ENCODE results near the gene NCR3LG1.

NCR3LG1 gene

DNA sequence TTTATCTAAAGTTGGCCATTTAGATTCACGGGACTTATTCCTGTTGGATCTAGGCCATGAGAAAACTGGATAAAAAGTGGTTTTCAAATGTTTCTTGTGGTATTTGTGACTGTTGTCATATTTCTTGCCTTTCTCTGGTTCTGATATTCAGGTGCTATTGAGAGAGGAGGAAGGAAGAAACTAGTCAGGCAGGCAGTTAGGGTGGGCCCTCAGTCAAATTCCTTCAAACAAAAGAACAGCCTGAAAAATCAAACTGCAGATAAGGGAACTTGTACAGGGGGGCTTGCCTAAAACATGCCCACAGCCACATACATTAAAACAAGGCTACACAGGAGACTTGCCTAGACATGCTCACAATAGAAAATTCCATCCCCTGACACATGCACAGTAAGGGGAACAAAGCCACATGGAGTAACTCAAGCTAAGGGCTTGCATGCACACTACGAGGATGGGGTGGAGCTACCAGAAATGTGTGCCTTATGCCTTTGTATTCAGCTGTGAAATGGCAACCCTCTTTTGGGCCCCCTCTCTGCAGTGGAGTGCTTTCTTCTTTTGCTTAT is 18.2 kb downstream of the NCR3LG1 start:
- DNase-seq (ENCODE audit: low read depth) = peak; percentile 31
- no peak overlapping the region for H3K4me3 ChIP-seq (ENCODE audit: low read length)
- TF ChIP-seq, protein P1, sequence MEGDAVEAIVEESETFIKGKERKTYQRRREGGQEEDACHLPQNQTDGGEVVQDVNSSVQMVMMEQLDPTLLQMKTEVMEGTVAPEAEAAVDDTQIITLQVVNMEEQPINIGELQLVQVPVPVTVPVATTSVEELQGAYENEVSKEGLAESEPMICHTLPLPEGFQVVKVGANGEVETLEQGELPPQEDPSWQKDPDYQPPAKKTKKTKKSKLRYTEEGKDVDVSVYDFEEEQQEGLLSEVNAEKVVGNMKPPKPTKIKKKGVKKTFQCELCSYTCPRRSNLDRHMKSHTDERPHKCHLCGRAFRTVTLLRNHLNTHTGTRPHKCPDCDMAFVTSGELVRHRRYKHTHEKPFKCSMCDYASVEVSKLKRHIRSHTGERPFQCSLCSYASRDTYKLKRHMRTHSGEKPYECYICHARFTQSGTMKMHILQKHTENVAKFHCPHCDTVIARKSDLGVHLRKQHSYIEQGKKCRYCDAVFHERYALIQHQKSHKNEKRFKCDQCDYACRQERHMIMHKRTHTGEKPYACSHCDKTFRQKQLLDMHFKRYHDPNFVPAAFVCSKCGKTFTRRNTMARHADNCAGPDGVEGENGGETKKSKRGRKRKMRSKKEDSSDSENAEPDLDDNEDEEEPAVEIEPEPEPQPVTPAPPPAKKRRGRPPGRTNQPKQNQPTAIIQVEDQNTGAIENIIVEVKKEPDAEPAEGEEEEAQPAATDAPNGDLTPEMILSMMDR (IDR thresholded peaks at IDR 0.05; ENCODE audit: insufficient read depth, low read depth, low read length, missing control alignments) = no peak

DNA sequence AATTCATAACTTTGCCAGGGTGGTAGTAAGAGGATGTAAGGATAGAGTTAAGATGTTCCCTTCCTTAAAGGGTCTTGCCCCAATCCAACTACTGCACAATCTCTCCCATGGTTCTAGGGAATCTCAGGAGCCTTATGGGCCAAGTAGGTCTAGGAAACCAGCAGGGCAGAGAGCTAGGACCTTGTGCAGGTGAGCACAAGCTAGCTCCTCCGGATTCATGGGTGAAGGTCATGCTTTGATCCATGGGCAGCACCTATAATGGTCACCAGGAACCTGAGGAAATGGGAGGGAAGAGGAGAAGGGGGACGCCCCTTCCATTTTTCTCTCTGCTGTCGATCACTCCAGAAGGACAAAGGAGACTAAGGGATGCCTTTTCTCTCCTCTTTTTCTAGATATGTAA is 20.0 kb downstream of the NCR3LG1 start:
- DNase-seq (ENCODE audit: low read depth) = peak; percentile 58
- H3K4me3 ChIP-seq (ENCODE audit: low read length) = no peak overlapping the region
- TF ChIP-seq, protein P1 (IDR thresholded peaks at IDR 0.05; ENCODE audit: insufficient read depth, low read depth, low read length, missing control alignments) = no peak

DNA sequence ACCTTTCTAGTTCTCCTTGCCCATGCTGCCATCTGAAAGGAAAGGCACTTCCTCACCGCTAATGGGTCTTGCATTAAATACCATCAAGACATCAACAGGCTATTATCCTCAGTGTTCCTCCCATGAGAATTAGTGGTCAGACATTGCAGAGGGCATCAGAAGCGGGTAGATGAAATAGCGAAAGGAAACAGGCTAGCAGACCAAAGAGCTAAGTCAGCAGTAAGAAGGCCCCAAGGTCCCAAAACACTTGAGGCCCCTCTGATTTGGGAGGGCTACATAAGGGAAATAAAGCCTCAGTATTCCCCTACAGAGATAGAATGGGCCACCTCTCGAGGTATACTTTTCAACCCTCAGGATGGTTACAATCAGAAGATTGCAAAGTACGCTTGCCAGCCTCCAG is 23.9 kb downstream of the NCR3LG1 start:
- no peak for DNase-seq (ENCODE audit: low read depth)
- TF ChIP-seq, protein P1 (IDR thresholded peaks at IDR 0.05; ENCODE audit: insufficient read depth, low read depth, low read length, missing control alignments) = no peak
- no peak overlapping the region for H3K4me3 ChIP-seq (ENCODE audit: low read length)

DNA sequence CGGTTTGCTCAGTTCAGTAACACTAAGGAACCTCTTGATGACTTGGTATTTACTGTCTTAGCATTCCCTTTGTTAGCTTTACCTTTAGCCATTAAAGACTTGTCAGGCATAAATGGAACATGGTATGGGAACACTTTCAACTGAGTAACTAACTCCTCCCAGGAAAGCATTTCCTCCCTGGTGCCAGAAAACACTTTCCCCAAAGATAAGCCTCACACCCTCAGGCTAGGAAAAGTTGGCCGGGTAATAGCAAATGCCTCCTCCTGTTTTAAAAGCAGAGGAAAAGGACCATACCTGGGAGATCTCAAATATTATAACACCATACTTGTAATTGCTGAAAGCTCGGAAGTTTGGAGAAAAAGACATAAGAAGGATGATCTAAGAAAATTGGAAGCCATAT is 24.9 kb downstream of the NCR3LG1 start:
- peak; percentile 25 for DNase-seq (ENCODE audit: low read depth)
- H3K4me3 ChIP-seq (ENCODE audit: low read length) = no peak overlapping the region
- TF ChIP-seq, protein P1 (IDR thresholded peaks at IDR 0.05; ENCODE audit: insufficient read depth, low read depth, low read length, missing control alignments) = no peak

DNA sequence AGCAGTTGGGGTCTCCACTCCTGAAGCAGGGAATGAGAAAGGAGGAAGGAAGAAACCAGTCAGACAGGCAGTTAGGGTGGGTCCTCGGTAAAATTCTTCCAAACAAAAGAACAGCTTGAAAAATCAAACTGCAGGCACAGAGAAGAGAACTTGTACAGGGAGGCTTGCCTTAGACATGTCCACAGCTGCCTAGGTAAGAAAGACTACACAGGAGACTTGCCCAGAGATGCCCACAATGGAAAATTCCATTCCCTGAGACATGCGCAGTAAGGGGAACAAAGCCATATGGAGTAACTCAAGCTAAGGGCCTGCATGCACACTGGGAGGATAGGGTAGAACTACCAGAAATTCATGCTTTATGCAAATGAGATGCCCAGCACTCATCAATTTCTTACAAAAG is 27.1 kb downstream of the NCR3LG1 start:
- H3K4me3 ChIP-seq (ENCODE audit: low read length) = no peak overlapping the region
- peak; percentile 93 for DNase-seq (ENCODE audit: low read depth)
- TF ChIP-seq, protein P1 (IDR thresholded peaks at IDR 0.05; ENCODE audit: insufficient read depth, low read depth, low read length, missing control alignments) = no peak

DNA sequence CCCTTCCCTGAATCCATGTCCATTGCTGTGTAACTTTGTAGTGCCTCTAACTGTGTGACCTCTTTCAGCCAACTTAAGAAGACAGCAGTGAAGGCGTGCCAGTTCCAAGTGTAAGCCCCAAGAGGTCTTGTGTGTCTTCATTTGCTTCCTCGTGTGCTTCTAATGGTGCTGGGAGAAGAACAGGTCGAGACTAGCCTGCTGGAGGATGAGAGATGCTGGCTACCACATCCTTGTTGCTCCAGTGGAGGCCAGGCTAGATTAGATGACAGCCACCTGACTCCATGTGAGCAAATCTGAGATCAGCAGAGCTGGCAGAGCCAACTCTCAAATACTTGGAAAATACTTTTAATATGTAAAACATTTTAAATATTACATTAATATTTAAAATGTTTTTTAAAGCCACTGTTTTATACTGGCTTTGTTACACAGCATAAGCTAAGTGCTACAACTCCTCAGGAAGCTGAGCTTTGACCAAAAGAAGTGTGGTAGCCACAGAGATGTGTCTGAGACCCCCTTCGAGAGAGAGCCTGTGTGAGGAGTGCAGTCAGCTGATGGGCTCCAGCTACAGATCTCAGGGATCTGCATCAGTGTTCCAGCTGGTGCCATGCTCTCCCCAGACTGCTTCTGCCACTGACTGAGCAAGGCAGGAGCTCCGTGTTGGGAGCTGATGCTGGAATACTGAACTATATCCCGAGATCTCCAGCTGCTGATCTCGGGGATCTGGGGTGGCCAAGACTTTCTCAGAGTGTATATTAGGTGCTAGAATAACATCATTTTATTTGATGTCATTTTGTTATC is 28.0 kb downstream of the NCR3LG1 start:
- H3K4me3 ChIP-seq (ENCODE audit: low read length) = no peak overlapping the region
- peak; percentile 82 for DNase-seq (ENCODE audit: low read depth)
- TF ChIP-seq, protein P1 (IDR thresholded peaks at IDR 0.05; ENCODE audit: insufficient read depth, low read depth, low read length, missing control alignments) = no peak
